ENCODE data around the gene LRFN5.

DNA sequence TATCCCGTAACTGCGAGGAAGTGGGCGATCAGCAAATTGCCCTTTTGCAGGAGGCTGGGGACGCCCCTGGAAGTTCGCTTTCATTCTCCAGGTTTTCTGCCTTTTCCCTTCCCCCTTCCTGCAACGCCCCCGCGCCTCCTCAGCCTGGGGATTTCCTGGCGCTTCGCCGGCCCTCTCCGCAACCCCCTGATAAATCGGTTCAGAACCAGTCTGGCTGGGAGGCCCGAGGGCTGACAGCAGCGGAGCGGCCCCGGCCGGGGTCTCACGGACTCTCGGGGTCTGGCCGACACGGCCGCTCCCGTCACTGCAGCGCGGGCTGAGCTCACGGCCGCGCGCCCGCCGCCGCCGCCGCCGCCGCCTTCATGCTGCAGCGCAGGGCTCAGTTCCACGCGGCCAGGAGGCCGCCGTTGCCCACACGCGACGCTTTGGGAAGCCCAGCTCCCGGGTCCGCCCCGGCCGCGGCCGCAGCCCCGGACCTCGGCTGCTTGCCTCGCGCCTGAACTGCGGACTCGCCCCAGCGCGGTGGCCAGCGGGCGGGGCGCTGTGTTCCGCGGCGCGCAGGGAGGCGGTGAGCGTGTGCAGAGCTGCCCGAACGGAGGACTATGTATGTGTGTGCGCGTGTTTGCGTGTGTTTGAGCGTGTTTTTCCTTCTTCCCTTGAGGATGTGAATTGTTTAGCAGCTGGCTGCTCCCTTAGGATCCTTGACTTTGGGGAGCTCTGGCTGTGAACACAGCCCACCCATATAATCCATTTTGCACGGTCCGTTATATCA is at the start of gene LRFN5:
- no peak for TF ChIP-seq CTCF (conservative IDR thresholded peaks at IDR 0.05 in 1 of 2, IDR thresholded peaks at IDR 0.05 in 1 of 2; ENCODE audit: low read depth in 1 of 2, low read length in 2 of 2)
- no peak for TF ChIP-seq EZH2 (IDR thresholded peaks at IDR 0.05; ENCODE audit: low read length, missing control alignments)
